Endothelial cell of umbilical vein (primary cell): ENCODE measurements around the gene ANKRD28. TPM values are rescaled to one million over a fixed set of nuclear protein-coding genes. Genes with fewer than 3 reads are reported as not detected.

ENCODE experiments used
- BruUV-seq: library from RNA; stranded (reverse); fragments of 400-500 nt; replicated peaks from 2 replicates; lab custom pipeline; 2021; lab: Mats Ljungman, UMichigan
- CTCF ChIA-PET: fragments of 300-600, 350-600 bp; sonication (Branson Sonifier 250); formaldehyde crosslinking; loops from one replicate; lab custom pipeline; 2021; ENCODE audit warnings: antibody characterized with exemption, inconsistent platforms; lab: Charles Lee
- POLR2A ChIA-PET: fragments of 300-600, 350-600 bp; sonication (Branson Sonifier 250); formaldehyde crosslinking; loops from one replicate; lab custom pipeline; 2021; ENCODE audit warnings: antibody characterized with exemption, inconsistent platforms; lab: Charles Lee
- DNase-seq: peaks from one replicate; pipeline ENCODE4 v3.0.0-alpha.2; 2011; ENCODE audit warnings: low read depth, low spot score
- FAIRE-seq: peaks from 2 replicates; lab custom pipeline; 2011; peaks lifted over from hg19 to GRCh38; lab: Jason Lieb, UNC
- H2AFZ ChIP-seq: 2 replicates; pipeline ENCODE4 v1.6.0; 2012; ENCODE audit warnings: low read depth, low read length, control low read depth, inconsistent platforms
- H3K27ac ChIP-seq: 2 replicates; pipeline ENCODE4 v1.5.1; 2011; ENCODE audit warnings: low read depth, mild to moderate bottlenecking, control low read depth, low read length, moderate library complexity; ENCODE audit not compliant: insufficient read depth
- H3K27me3 ChIP-seq, 2 experiments: 2 replicates each; pipeline versions ENCODE4 v1.6.0 to v1.6.1; 2011; ENCODE audit warnings: low read length in 2 of 2, mixed read lengths in 1 of 2; ENCODE audit not compliant: control insufficient read depth in 2 of 2, insufficient read depth in 2 of 2
- H3K36me3 ChIP-seq, 2 experiments: 2 replicates in 1 of 2; 3 replicates in 1 of 2; pipeline ENCODE4 v1.5.1; 2011; ENCODE audit warnings: low read length in 2 of 2, mild to moderate bottlenecking in 1 of 2, moderate library complexity in 1 of 2; ENCODE audit not compliant: control insufficient read depth in 2 of 2, insufficient read depth in 2 of 2; ENCODE audit errors: extremely low read depth in 1 of 2
- H3K4me1 ChIP-seq: 3 replicates; pipeline ENCODE4 v1.5.1; 2011; ENCODE audit warnings: mild to moderate bottlenecking, low read length; ENCODE audit not compliant: control insufficient read depth, insufficient read depth; ENCODE audit errors: extremely low read depth
- H3K4me2 ChIP-seq: 2 replicates; pipeline ENCODE4 v1.6.1; 2011; ENCODE audit warnings: low read length, control low read depth, mixed read lengths; ENCODE audit not compliant: insufficient read depth
- H3K4me3 ChIP-seq, 3 experiments: fragments of 200-600 bp in 1 of 3; sonication (generic), shearing (Covaris generic) in 1 of 3; replicated peaks in 1 of 3; 2 replicates each; pipeline ENCODE4 v1.5.1; 2011 to 2016; ENCODE audit warnings: control low read depth in 3 of 3, low read length in 3 of 3, mild to moderate bottlenecking in 2 of 3, inconsistent platforms in 1 of 3, low read depth in 1 of 3, moderate library complexity in 1 of 3; ENCODE audit not compliant: insufficient read depth in 1 of 3
- H3K79me2 ChIP-seq: 2 replicates; pipeline ENCODE4 v1.6.0; 2012; ENCODE audit warnings: low read length, inconsistent platforms; ENCODE audit not compliant: control insufficient read depth, insufficient read depth
- H3K9ac ChIP-seq: replicated peaks from 2 replicates; pipeline ENCODE3; 2011; ENCODE audit warnings: low read length, control low read depth; ENCODE audit not compliant: insufficient read depth; ENCODE audit errors: extremely low read depth
- H3K9me1 ChIP-seq: replicated peaks from 3 replicates; pipeline ENCODE4 v1.6.0; 2011; ENCODE audit warnings: mild to moderate bottlenecking, low read length; ENCODE audit not compliant: control insufficient read depth, insufficient read depth; ENCODE audit errors: extremely low read depth
- H3K9me3 ChIP-seq: replicated peaks from 2 replicates; pipeline ENCODE4 v1.5.1; 2012; ENCODE audit warnings: low read length, inconsistent platforms; ENCODE audit not compliant: control insufficient read depth, insufficient read depth
- H4K20me1 ChIP-seq: replicated peaks from 2 replicates; pipeline ENCODE3; 2011; ENCODE audit warnings: mild to moderate bottlenecking, low read length; ENCODE audit not compliant: control insufficient read depth, insufficient read depth; ENCODE audit errors: extremely low read depth
- CTCF ChIP-seq, 2 donors: IDR thresholded peaks; 1 replicate in 1 of 2; 2 replicates in 1 of 2; pipeline ENCODE4 v1.5.1; 2011; ENCODE audit warnings: low read length in 2 of 2, mild to moderate bottlenecking in 2 of 2, moderate library complexity in 2 of 2, control low read depth in 1 of 2, inconsistent platforms in 1 of 2, low read depth in 1 of 2; ENCODE audit not compliant: insufficient read depth in 1 of 2; ENCODE audit errors: extremely low read depth in 1 of 2
- FOS ChIP-seq: IDR thresholded peaks from 2 replicates; pipeline ENCODE4 v1.6.1; 2011; ENCODE audit warnings: mild to moderate bottlenecking, low read length, moderate library complexity, borderline replicate concordance; ENCODE audit not compliant: insufficient read depth
- GATA2 ChIP-seq: IDR thresholded peaks from 2 replicates; pipeline ENCODE4 v1.7.0; 2011; ENCODE audit warnings: low read depth, mild to moderate bottlenecking, moderate library complexity, mixed read lengths, low read length; ENCODE audit not compliant: insufficient read length, insufficient read depth
- MYC ChIP-seq: IDR thresholded peaks from one replicate; pipeline ENCODE4 v1.6.1; 2011; ENCODE audit warnings: mild to moderate bottlenecking, low read depth, low read length
- POLR2A ChIP-seq: IDR thresholded peaks from 2 replicates; pipeline ENCODE4 v1.6.1; 2012; ENCODE audit warnings: low read depth, mild to moderate bottlenecking, control low read depth, low read length
- dilution Hi-C: fragments of 300-500 bp; cut with MboI; formaldehyde crosslinking; loops from one replicate; pipeline ENCODE4 v1.15.0; 2019; ENCODE audit warnings: low sequenced_read_pairs; ENCODE audit not compliant: extremely low pct_ligation_motif_present
- intact Hi-C: fragments of 100-400 bp; cut with micrococcal nuclease; formaldehyde crosslinking; loops from one replicate; pipeline ENCODE4 v1.10.0; 2022
- polyA plus RNA-seq, 4 experiments: library from polyadenylated mRNA; depleted of rRNA in 3 of 4; stranded (reverse) in 3 of 4; unstranded in 1 of 4; fragments of >200 nt; gene quantifications; 2 replicates each; pipeline versions ENCODE4 v1.2.1 to v1.2.3, GENCODE V29; 2011 to 2012; ENCODE audit warnings: missing spikeins in 1 of 4
- total RNA-seq: library from RNA; stranded (reverse); gene quantifications from 2 replicates; pipeline ENCODE4 v1.2.3, GENCODE V29; 2021
- TF ChIP-seq, protein P1 (sequence below): IDR thresholded peaks from 2 replicates; pipeline ENCODE4 v1.6.1; 2011; ENCODE audit not compliant: insufficient read depth, insufficient read length

The ANKRD28 gene
- total and polyA plus RNA-seq, 2 donors (not counting 3 experiments of a cell fraction or from before 2014, with no cell fraction given): 36.7 to 97.3 TPM

DNA sequence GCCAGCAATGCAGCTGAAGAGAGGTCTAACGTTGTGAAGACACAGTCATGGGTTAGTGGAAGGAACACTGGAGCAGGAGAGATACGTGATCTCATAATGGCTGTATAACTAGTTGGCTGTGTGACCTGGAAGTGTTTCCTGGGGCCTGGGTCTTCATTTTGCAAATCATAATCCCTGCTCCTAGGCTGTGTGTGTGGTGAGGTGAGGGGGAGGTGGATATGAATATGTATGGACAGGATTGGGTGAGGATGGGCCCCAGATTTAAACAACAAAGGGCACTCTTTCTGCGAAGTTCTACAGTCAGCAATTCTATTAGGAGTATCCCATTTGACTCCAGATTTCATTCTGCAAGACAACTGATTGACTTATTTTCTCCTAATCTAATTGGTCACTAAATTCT is 41.3 kb downstream of the ANKRD28 start:
- intact Hi-C loops (no loop called here), dilution Hi-C loops (no loop called here)
- DNase-seq (no peak), FAIRE-seq (no peak)
- Histone ChIP-seq H3K27me3 (no peaks in the 10 kb centered on the region), H3K4me1 (peaks cover 2% of the 10 kb centered on the region), H2AFZ (no peak overlapping the region), H3K4me2 (no peak overlapping the region), H3K27ac (no peak overlapping the region), H3K4me3 (no peak overlapping the region), H3K36me3 (peaks cover 0 to 2% of the 10 kb centered on the region in 2 experiments), H3K9me3 (no peaks in the 10 kb centered on the region), H3K79me2 (peaks cover 15% of the 10 kb centered on the region), H4K20me1 (no peaks in the 10 kb centered on the region), H3K9me1 (no peaks in the 10 kb centered on the region), H3K9ac (no peak overlapping the region)
- CTCF ChIA-PET: interaction anchor here (1.0 kb wide), 1 partner anchor 9 kb away, joined by 3 read pairs; no protein-coding TSS in a partner anchor
- no TSS peak for BruUV-seq
- POLR2A ChIA-PET: no interaction called here
- TF ChIP-seq GATA2 (no peak), FOS (no peak), POLR2A (no peak), MYC (no peak), CTCF (IDR thresholded peaks at IDR 0.05; ENCODE audit: extremely low read depth in 1 of 2, insufficient read depth in 1 of 2, low read depth in 1 of 2, low read length in 2 of 2) (no peak)
- TF ChIP-seq, protein P1, sequence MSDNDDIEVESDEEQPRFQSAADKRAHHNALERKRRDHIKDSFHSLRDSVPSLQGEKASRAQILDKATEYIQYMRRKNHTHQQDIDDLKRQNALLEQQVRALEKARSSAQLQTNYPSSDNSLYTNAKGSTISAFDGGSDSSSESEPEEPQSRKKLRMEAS: no peak
